ENCODE data around the gene DYNC1I1.

The DYNC1I1 gene

GRCh38 chr7:96093435-96093834 is 321.1 kb downstream of the DYNC1I1 start:
- no peak for DNase-seq

DNA sequence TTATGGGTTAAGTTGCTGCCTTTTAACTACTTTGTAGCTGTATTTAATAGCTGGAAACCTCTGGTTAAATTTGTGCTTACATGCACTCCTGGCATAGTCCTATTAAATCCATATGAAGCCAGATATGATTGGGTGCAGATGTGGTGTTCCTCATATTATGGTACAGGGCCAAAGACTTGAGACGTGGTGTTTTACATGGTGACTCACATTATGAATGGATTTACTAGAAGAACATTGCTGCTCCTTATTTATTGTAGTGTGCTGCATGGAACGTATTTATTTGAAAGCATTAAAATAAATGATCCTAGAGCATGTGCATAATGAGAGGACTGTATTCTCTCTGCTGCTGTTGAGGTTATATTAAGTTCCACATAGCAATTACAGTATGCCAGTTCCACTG is 325.5 kb downstream of the DYNC1I1 start:
- no peak for DNase-seq

DNA sequence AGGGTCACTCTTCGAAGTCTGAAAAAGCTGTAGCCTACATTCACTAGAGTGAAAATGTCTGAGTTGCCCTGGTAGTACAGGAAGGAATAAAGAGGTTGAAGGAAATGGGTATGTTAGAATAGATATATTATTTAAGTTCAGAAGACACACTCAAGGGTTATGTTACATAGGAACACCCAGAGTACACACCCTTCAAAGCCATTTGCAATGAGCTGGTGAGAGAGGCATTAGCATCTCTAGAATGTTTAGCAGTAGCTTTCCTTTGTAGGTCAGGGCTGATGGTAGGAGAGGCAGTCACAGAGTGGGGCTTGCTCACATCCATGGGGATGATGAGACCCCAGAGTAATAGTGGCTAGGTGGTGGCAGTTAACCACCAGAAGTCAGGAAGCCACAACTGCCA is 328.4 kb downstream of the DYNC1I1 start:
- no peak for DNase-seq

GRCh38 chr7:96102096-96102811 is 329.9 kb downstream of the DYNC1I1 start:
- no peak for DNase-seq

DNA sequence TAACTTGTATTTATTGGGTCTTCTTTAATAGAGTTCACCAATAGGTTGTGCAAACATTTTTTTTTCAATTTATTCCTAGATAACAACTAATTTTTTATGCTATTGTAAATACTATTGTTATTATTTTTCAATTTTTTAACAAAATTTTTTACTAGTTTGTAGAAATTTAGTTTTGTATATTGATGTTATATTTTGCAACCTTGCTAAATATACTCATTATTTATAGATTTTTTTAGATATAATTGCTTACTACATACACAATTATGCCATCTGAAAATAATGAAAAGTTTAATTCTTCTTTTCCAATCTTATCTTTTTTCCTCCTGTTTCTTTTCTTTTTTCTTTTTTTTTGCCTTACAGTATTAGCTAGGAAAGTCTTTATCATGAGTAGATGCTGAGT is 332.6 kb downstream of the DYNC1I1 start:
- DNase-seq: no peak

DNA sequence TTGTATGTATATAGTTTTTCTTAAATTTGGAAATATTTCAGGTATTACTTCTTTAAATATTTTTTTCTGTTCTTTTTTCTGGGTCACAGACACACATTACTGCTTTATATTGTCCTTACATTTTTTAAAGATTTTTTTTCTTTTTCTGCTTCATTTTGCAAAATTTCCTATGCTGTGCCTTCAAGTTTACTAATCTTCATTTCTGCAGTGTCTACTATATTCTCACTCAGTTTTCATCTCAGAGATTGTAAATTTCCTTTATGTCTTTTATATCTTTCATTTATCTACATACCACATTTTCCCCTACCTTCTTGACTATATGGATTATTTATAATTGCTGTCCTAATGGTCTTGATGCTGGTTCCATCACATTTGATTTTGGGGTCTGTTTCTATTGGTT is 339.1 kb downstream of the DYNC1I1 start:
- no peak for DNase-seq

DNA sequence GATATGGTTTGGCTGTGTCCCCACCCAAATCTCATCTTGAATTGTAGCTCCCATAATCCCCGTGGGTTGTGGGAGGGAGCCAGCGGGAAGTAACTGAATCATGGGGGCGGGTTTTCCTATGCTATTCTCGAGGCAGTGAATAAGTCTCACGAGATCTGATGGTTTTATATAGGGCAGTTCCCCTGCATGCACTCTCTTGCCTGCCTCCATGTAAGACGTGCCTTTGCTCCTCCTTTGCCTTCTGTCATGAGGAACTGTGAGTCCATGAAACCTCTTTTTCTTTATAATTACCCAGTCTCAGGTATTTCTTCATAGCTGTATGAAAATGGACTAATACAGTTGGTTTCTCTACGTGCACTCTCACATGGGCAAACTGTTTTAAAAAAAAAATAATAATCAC is 341.8 kb downstream of the DYNC1I1 start:
- DNase-seq: no peak

GRCh38 chr7:96116173-96116572 is 343.8 kb downstream of the DYNC1I1 start:
- no peak for DNase-seq

GRCh38 chr7:96118449-96119001 is 346.2 kb downstream of the DYNC1I1 start:
- DNase-seq: no peak

DNA sequence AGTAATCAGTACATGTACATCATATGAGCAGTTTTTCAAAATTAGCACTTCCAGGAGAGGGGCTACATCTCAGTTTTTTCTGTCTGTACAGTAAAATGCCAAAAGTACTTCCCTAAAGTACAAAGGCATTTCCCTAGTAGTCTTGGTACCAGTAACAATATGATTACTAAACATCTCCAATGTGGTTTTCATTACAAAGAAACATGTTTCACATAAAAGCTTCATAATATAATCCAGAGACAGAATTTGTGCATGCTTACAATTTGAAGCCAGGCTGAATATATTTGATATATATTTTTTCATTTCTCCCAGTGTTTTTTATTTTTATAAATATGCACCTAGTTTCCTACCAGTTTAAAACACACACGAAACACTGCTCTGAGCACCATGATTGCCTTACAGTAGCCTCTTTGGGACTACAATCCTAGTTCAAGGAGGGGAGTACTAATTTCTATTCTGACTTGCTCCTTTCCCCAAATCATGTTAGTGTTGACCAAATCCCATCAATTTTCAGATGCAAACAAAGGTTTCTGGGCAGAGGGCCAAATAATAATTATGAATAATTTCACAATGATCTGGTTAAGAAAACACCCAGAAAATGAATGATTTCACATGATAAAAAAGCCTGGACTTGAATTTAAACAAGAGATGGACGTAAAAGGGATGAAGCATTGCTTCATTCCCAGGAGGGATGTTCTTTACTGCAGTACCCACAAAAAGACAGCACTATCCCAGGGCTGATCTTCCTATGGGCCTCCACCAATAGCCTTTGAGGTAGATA is 348.3 kb downstream of the DYNC1I1 start:
- DNase-seq: peak; percentile 32 to 39

- DNase-seq: no peak
Measured at GRCh38 chr7:96121752-96122151, 349.4 kb downstream of the DYNC1I1 start.

GRCh38 chr7:96122746-96123145 is 350.4 kb downstream of the DYNC1I1 start:
- DNase-seq: no peak

- no peak for DNase-seq
Measured at GRCh38 chr7:96126382-96126781, 354.0 kb downstream of the DYNC1I1 start.

GRCh38 chr7:96127746-96128145 is 355.4 kb downstream of the DYNC1I1 start:
- no peak for DNase-seq

- no peak for DNase-seq
Measured at GRCh38 chr7:96131525-96131924, 359.2 kb downstream of the DYNC1I1 start.

- DNase-seq: no peak
Measured at GRCh38 chr7:96135241-96135640, 362.9 kb downstream of the DYNC1I1 start.

GRCh38 chr7:96136600-96137239 is 364.4 kb downstream of the DYNC1I1 start:
- DNase-seq: no peak

DNA sequence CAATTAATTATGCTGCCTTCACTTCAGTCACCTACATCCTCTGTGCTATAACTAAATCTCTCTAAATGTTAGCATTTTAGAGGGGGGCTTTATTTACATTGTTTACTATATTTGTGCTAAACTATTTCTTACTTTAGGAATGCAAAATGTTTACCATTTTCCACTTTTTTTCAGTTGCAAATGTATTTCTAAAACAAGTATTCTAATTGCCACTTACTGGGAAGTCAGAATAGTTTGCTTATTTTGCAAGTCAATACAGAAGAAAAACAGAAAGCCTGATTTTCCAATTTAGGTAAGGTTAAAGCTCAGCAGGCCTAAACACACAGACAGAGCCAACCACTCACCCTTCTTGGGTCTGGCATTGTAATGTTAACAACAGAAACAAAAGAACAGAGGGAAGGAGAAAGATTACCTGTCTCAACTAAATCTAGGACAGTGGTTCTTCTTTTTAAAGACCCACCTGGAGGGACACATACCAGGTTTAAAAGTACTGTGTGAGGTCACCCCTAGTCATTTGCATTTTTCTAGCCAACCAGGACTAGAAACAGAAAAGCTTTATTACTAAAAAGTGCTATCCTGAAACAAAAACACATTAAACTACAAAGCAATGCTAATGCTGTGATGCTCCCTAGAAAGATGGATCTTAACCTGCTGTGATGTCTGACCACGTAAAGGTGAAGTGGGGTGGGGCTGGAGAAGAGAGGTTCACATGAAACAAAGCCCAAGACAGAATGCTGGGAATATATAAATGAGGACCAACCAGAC is 371.3 kb downstream of the DYNC1I1 start:
- DNase-seq: no peak

DNA sequence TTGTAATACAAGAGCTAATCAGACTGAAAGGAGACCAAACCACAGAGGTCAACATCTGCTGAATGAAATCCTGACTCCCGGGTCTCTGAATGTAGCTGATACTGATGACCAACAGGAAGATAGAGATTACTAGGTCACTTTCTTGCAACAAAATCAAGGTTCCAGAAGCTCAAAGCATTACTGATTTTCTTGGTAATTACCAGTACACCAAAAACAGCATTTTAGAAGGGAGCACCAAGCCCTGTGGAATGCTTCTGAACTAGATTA is 371.8 kb downstream of the DYNC1I1 start:
- no peak for DNase-seq

Data from NCI-H446 (cell line).